Natural killer cell (primary cell): ENCODE results near the gene NAA15. TPM values are rescaled to one million over a fixed set of nuclear protein-coding genes. Genes with fewer than 3 reads are reported as not detected.
A peak's percentile ranks its signal among the peaks of the same experiment; 100 is the strongest.

Experiments used
- ATAC-seq, 3 donors: fragments of 150-1000 bp in 2 of 3; fragments of 200-7000 bp in 1 of 3; cut with Tn5 transposase; 1 replicate in 1 of 3; 2 replicates in 2 of 3; pipeline ENCODE4 v1.10.0; 2021; ENCODE audit warnings: mild to moderate bottlenecking in 2 of 3, moderate library complexity in 2 of 3
- DNase-seq, 2 donors: peaks; one replicate each; pipeline versions ENCODE4 v3.0.0 to v3.0.0-alpha.2; 2013 to 2021; ENCODE audit warnings: mixed read lengths in 1 of 2
- H3K27ac ChIP-seq: one replicate; pipeline ENCODE4 v1.5.1; 2013; ENCODE audit warnings: mild to moderate bottlenecking, low read length
- H3K27me3 ChIP-seq: one replicate; pipeline ENCODE4 v1.6.1; 2013; ENCODE audit warnings: low read length; ENCODE audit not compliant: control insufficient read depth, insufficient read depth
- H3K36me3 ChIP-seq: one replicate; pipeline ENCODE4 v1.6.1; 2013; ENCODE audit warnings: low read length; ENCODE audit not compliant: control insufficient read depth, insufficient read depth
- H3K4me1 ChIP-seq: one replicate; pipeline ENCODE4 v1.6.1; 2013; ENCODE audit warnings: low read length; ENCODE audit not compliant: control insufficient read depth, insufficient read depth
- H3K4me3 ChIP-seq: one replicate; pipeline ENCODE4 v1.5.1; 2013; ENCODE audit warnings: low read length
- H3K9me3 ChIP-seq: one replicate; pipeline ENCODE4 v1.6.1; 2013; ENCODE audit warnings: low read length; ENCODE audit not compliant: control insufficient read depth, insufficient read depth
- H3K27ac Mint-ChIP-seq, 2 donors: one replicate each; pipeline ENCODE4 v1.8.0; 2022; ENCODE audit warnings: mild to moderate bottlenecking in 2 of 2, mixed read lengths in 2 of 2, moderate library complexity in 1 of 2
- H3K27me3 Mint-ChIP-seq, 2 donors: one replicate each; pipeline ENCODE4 v1.8.0; 2022; ENCODE audit warnings: low read depth in 2 of 2, mixed read lengths in 2 of 2
- H3K36me3 Mint-ChIP-seq: one replicate; pipeline ENCODE4 v1.8.0; 2022; ENCODE audit warnings: mixed read lengths
- H3K4me1 Mint-ChIP-seq, 2 donors: one replicate each; pipeline ENCODE4 v1.8.0; 2022; ENCODE audit warnings: mixed read lengths in 2 of 2
- H3K4me3 Mint-ChIP-seq: one replicate; pipeline ENCODE4 v1.8.0; 2022; ENCODE audit warnings: mild to moderate bottlenecking, moderate library complexity, mixed read lengths
- H3K9me3 Mint-ChIP-seq, 2 donors: one replicate each; pipeline ENCODE4 v1.8.0; 2022; ENCODE audit warnings: mixed read lengths in 2 of 2
- WGBS: methylation state at CpG from one replicate; pipeline ENCODE4 v1.1.7; 2013; ENCODE audit warnings: missing lambda C conversion rate; ENCODE audit not compliant: insufficient coverage; 5-methylcytosine and 5-hydroxymethylcytosine counted together
- intact Hi-C: fragments of 100-400 bp; cut with micrococcal nuclease; formaldehyde crosslinking; loops from one replicate; pipeline ENCODE4 v1.14.2; 2022
- total RNA-seq, 4 donors: library from RNA; stranded (reverse); fragments of 120-200 nt in 1 of 4; gene quantifications; one replicate each; pipeline versions ENCODE4 v1.2.3 to v1.2.4, GENCODE V29; 2013 to 2022
- TF ChIP-seq, protein P1 (sequence below): fragments of 200-600 bp; IDR thresholded peaks from one replicate; pipeline ENCODE4 v1.8.0; 2022; ENCODE audit warnings: antibody characterized with exemption

Gene NAA15
- total RNA-seq, 3 donors from 2014 or later (not counting 1 experiment from before 2014, with no cell fraction given) = 56.7 to 66.3 (median 61.9) TPM

DNA sequence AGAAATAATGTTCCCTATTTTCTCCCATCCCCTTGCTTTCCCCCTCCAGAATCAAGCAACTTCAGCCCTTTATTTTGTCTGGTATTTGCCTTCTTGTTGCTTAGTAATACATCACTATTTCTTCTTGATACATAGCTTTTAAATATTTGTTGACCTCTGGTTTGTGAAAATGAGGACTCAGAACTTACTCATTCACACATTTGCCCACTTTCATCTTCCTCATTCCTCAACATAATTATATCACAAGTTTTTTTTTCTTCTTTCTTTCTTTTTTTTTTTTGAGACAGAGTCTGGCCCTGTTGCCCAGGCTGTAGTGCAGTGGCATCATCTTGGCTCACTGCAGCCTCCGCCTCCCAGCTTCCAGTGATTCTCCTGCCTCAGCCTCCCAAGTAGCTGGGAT lies 29.9 kb downstream of the NAA15 start:
- intact Hi-C loops = no loop called here
- no peak overlapping the region for H3K4me3 Mint-ChIP-seq
- H3K9me3 Mint-ChIP-seq = no peaks in the 10 kb centered on the region
- no peaks in the 10 kb centered on the region for H3K36me3 Mint-ChIP-seq
- peaks cover 23 to 30% of the 10 kb centered on the region in 2 donors for H3K4me1 Mint-ChIP-seq
- Histone ChIP-seq H3K27ac (no peak overlapping the region), H3K9me3 (no peaks in the 10 kb centered on the region), H3K4me1 (peaks cover 4% of the 10 kb centered on the region), H3K4me3 (no peak overlapping the region), H3K36me3 (peaks cover 9% of the 10 kb centered on the region), H3K27me3 (no peaks in the 10 kb centered on the region)
- no peaks in the 10 kb centered on the region for H3K27me3 Mint-ChIP-seq
- peak in 1 of 3 donors; percentile 18 for ATAC-seq
- whole genome bisulfite sequencing = 100% methylated on average over 1 of the region's 1 CpG
- H3K27ac Mint-ChIP-seq = peak overlapping the region; percentile 7 to 59
- TF ChIP-seq, protein P1, sequence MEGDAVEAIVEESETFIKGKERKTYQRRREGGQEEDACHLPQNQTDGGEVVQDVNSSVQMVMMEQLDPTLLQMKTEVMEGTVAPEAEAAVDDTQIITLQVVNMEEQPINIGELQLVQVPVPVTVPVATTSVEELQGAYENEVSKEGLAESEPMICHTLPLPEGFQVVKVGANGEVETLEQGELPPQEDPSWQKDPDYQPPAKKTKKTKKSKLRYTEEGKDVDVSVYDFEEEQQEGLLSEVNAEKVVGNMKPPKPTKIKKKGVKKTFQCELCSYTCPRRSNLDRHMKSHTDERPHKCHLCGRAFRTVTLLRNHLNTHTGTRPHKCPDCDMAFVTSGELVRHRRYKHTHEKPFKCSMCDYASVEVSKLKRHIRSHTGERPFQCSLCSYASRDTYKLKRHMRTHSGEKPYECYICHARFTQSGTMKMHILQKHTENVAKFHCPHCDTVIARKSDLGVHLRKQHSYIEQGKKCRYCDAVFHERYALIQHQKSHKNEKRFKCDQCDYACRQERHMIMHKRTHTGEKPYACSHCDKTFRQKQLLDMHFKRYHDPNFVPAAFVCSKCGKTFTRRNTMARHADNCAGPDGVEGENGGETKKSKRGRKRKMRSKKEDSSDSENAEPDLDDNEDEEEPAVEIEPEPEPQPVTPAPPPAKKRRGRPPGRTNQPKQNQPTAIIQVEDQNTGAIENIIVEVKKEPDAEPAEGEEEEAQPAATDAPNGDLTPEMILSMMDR = no peak
- DNase-seq = no peak

DNA sequence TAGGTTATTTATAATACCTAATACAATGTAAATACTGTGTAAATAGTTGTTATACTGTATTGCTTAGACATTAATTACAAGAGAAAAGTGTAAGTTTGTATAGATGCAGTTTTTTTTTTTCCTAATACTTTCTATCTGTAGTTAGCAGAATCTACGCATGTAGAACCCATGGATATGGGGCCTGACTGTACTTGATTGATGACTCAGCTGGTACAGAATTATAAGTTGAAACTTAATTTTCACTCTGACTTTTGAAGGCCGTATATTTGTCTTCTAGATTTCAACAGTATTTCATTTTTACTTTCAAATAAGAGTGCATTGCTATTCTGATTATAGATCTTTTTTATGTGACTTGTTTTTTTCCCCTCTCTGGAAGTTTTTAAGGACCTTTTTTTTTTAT lies 31.7 kb downstream of the NAA15 start:
- H3K36me3 ChIP-seq = peaks cover 11% of the 10 kb centered on the region
- intact Hi-C loops = no loop called here
- Mint-ChIP-seq H3K27me3 (no peaks in the 10 kb centered on the region), H3K27ac (no peak overlapping the region), H3K36me3 (peaks cover 8% of the 10 kb centered on the region), H3K4me3 (no peak overlapping the region), H3K4me1 (peaks cover 27 to 38% of the 10 kb centered on the region in 2 donors), H3K9me3 (no peaks in the 10 kb centered on the region)
- DNase-seq (no peak), ATAC-seq (no peak)
- H3K27ac ChIP-seq = no peak overlapping the region
- TF ChIP-seq, protein P1 = no peak
- H3K4me1 ChIP-seq = peaks cover 4% of the 10 kb centered on the region
- no peaks in the 10 kb centered on the region for H3K9me3 ChIP-seq
- 100% methylated on average over 1 of the region's 2 CpGs for WGBS
- H3K4me3 ChIP-seq = no peak overlapping the region
- no peaks in the 10 kb centered on the region for H3K27me3 ChIP-seq

DNA sequence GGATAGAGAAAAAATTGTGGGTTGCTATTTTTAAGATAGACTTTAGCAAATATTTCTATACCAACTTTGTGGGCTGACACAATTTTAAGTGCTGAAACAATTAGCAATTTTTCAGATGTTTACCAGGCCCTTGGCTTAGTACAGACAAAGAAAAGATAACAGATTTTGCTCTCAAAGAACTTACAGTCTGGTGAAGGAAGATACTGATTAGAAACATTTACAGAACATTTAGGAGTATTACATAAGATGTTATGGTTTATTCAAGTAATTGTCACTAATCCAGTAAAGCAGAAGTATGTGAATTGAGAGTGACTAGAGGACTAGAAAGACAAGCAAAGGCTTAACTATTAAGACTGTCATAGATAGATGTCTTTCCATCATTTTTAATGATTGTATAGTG lies 36.3 kb downstream of the NAA15 start:
- intact Hi-C loops = no loop called here
- DNase-seq = no peak
- H3K9me3 Mint-ChIP-seq = no peaks in the 10 kb centered on the region
- Histone ChIP-seq H3K4me1 (no peaks in the 10 kb centered on the region), H3K4me3 (no peak overlapping the region), H3K9me3 (no peaks in the 10 kb centered on the region), H3K27me3 (no peaks in the 10 kb centered on the region), H3K36me3 (peaks cover 12% of the 10 kb centered on the region), H3K27ac (no peak overlapping the region)
- H3K27me3 Mint-ChIP-seq = no peaks in the 10 kb centered on the region
- peaks cover 9 to 15% of the 10 kb centered on the region in 2 donors for H3K4me1 Mint-ChIP-seq
- TF ChIP-seq, protein P1 = no peak
- no peak overlapping the region for H3K4me3 Mint-ChIP-seq
- H3K36me3 Mint-ChIP-seq = peaks cover 17% of the 10 kb centered on the region
- no peak for ATAC-seq
- peak overlapping the region; percentile 3 to 7 for H3K27ac Mint-ChIP-seq

DNA sequence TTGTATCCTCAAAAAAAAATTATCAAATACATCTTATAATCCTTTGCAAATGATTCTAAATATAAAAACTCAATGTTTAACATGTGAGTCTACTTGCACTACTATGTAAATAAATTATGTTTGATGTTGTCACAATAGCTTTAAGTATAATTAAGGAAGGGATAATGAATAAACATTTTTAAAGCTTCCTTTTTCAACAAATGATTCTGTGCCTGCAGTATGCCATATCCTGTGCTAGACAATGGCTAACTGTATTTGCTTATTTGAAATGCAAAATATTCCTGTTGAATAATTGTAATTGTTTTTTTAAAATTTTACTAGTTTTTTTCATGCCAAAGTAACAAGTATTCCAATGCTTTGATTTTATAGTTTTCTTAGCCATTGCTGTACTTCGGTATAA lies 60.0 kb downstream of the NAA15 start:
- Mint-ChIP-seq H3K4me1 (peaks cover 0 to 6% of the 10 kb centered on the region in 2 donors), H3K36me3 (peaks cover 18% of the 10 kb centered on the region), H3K27me3 (no peaks in the 10 kb centered on the region), H3K27ac (no peak overlapping the region), H3K9me3 (no peaks in the 10 kb centered on the region), H3K4me3 (no peak overlapping the region)
- no peaks in the 10 kb centered on the region for H3K27me3 ChIP-seq
- H3K36me3 ChIP-seq = peaks cover 59% of the 10 kb centered on the region
- TF ChIP-seq, protein P1 = no peak
- H3K9me3 ChIP-seq = no peaks in the 10 kb centered on the region
- H3K27ac ChIP-seq = no peak overlapping the region
- H3K4me3 ChIP-seq = no peak overlapping the region
- no CpG with 5 or more reads among the region's 1 CpG for WGBS
- ATAC-seq (no peak), DNase-seq (no peak)
- intact Hi-C loops = no loop called here
- no peaks in the 10 kb centered on the region for H3K4me1 ChIP-seq
